Activated naive CD8-positive, alpha-beta T cell treated with anti-CD3 and anti-CD28 coated beads, Interleukin-2, amount 50 U/mL, for 24 hours (primary cell): Measurements from ENCODE around the gene R3HDM2.
"Not testable (repeated sequence)": the region's sequence is repeated elsewhere in the genome, so short reads cannot be mapped to it uniquely, and the experiment has no call there.

Experiments
- ATAC-seq: fragments of 150-1000 bp; cut with Tn5 transposase; one replicate; pipeline ENCODE4 v1.10.0; 2021
- DNase-seq: peaks from one replicate; pipeline ENCODE4 v3.0.0; 2021
- H3K27ac Mint-ChIP-seq: one replicate; pipeline ENCODE4 v1.8.0; 2021; ENCODE audit warnings: mild to moderate bottlenecking, mixed read lengths
- H3K27me3 Mint-ChIP-seq: one replicate; pipeline ENCODE4 v1.8.0; 2021; ENCODE audit warnings: mixed read lengths
- H3K36me3 Mint-ChIP-seq: one replicate; pipeline ENCODE4 v1.8.0; 2021; ENCODE audit warnings: low read depth, mixed read lengths
- H3K4me1 Mint-ChIP-seq: one replicate; pipeline ENCODE4 v1.8.0; 2021; ENCODE audit warnings: mixed read lengths
- H3K4me3 Mint-ChIP-seq: one replicate; pipeline ENCODE4 v1.8.0; 2021; ENCODE audit warnings: mild to moderate bottlenecking, moderate library complexity, mixed read lengths
- H3K9me3 Mint-ChIP-seq: one replicate; pipeline ENCODE4 v1.8.0; 2021; ENCODE audit warnings: mixed read lengths

Gene R3HDM2

DNA sequence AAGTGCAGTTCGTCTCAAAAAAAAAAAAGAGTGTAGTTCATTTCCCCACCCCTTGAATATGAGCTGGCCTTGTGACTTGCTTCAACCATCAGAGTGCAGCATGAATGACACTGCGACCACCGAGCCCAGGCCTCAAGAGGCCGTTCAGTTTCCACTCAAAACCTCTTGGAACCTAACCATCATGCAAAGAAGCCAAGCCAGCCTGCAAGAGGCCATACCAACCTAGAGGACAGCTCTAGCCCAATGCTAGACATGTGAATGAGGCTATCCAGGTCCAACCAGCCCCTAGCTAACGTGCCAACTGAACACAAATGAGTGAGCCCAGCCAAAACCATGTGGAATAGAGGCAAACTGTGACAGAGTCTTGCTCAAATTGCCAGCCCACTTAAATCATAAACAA, 29.7 kb downstream of the R3HDM2 start:
- no peak for DNase-seq
- Mint-ChIP-seq H3K9me3 (no peaks in the 10 kb centered on the region), H3K36me3 (no peaks in the 10 kb centered on the region), H3K4me3 (no peak overlapping the region), H3K27ac (no peak overlapping the region), H3K27me3 (no peaks in the 10 kb centered on the region), H3K4me1 (peaks cover 15% of the 10 kb centered on the region)
- ATAC-seq: no peak

DNA sequence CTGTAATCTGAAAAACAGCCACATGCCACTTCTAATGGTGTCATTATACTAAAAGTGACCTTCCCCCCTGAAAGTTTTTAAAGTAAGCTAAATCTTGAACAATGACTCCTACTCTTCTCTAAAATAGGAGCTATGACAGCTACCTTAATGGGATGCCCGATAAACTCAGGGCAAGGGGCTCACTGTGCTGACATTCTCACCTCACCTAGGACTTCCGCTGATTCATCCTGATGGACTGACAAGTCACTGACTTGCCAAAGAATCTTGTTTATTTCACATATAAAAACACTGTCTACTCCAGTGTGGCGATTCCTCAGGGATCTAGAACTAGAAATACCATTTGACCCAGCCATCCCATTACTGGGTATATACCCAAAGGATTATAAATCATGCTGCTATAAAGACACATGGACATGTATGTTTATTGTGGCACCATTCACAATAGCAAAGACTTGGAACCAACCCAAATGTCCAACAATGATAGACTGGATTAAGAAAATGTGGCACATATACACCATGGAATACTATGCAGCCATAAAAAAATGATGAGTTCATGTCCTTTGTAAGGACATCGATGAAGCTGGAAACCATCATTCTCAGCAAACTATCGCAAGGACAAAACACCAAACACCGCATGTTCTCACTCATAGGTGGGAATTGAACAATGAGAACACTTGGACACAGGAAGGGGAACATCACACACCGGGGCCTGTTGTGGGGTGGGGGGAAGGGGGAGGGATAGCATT, 31.0 kb downstream of the R3HDM2 start:
- peak overlapping the region; percentile 54 for H3K27ac Mint-ChIP-seq
- not testable (repeated sequence) for DNase-seq, H3K4me1 Mint-ChIP-seq, H3K9me3 Mint-ChIP-seq, H3K4me3 Mint-ChIP-seq, H3K36me3 Mint-ChIP-seq, ATAC-seq, H3K27me3 Mint-ChIP-seq

- no peak for DNase-seq
- ATAC-seq: no peak
- Mint-ChIP-seq H3K27ac (no peak overlapping the region), H3K27me3 (no peaks in the 10 kb centered on the region), H3K4me1 (peaks cover 7% of the 10 kb centered on the region), H3K4me3 (no peak overlapping the region), H3K36me3 (peaks cover 11% of the 10 kb centered on the region), H3K9me3 (no peaks in the 10 kb centered on the region)
Measured at GRCh38 chr12:57397441-57397840, 33.4 kb downstream of the R3HDM2 start.

DNA sequence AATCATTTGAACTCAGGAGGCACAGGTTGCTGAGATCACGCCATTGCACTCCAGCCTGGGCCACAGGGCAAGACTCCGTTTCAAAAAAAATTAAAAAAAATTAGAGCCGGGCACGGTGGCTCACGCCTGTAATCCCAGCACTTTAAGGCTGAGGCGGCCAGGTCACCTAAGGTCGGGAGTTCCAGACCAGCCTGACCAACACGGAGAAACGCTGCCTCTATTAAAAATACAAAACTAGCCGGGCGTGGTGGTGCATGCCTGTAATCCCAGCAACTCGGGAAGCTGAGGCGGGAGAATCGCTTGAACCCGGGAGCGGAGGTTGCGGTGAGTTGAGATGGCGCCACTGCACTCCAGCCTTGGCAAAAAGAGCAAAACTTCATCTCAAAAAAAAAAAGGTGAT, 35.7 kb downstream of the R3HDM2 start:
- Mint-ChIP-seq H3K27me3 (no peaks in the 10 kb centered on the region), H3K4me3 (no peak overlapping the region), H3K36me3 (peaks cover 19% of the 10 kb centered on the region), H3K9me3 (no peaks in the 10 kb centered on the region), H3K4me1 (peaks cover 5% of the 10 kb centered on the region), H3K27ac (no peak overlapping the region)
- ATAC-seq (no peak), DNase-seq (no peak)

GRCh38 chr12:57390174-57390573, 40.7 kb downstream of the R3HDM2 start:
- no peaks in the 10 kb centered on the region for H3K9me3 Mint-ChIP-seq
- H3K27me3 Mint-ChIP-seq: no peaks in the 10 kb centered on the region
- no peak overlapping the region for H3K27ac Mint-ChIP-seq
- ATAC-seq (no peak), DNase-seq (no peak)
- peaks cover 28% of the 10 kb centered on the region for H3K36me3 Mint-ChIP-seq
- no peak overlapping the region for H3K4me3 Mint-ChIP-seq
- H3K4me1 Mint-ChIP-seq: peaks cover 6% of the 10 kb centered on the region

GRCh38 chr12:57389033-57389432, 41.8 kb downstream of the R3HDM2 start:
- H3K9me3 Mint-ChIP-seq: no peaks in the 10 kb centered on the region
- H3K27me3 Mint-ChIP-seq: no peaks in the 10 kb centered on the region
- no peak overlapping the region for H3K27ac Mint-ChIP-seq
- H3K36me3 Mint-ChIP-seq: peaks cover 28% of the 10 kb centered on the region
- ATAC-seq: no peak
- H3K4me3 Mint-ChIP-seq: no peak overlapping the region
- DNase-seq: no peak
- H3K4me1 Mint-ChIP-seq: peaks cover 6% of the 10 kb centered on the region

- DNase-seq: no peak
- Mint-ChIP-seq H3K9me3 (no peaks in the 10 kb centered on the region), H3K4me1 (peaks cover 6% of the 10 kb centered on the region), H3K36me3 (peaks cover 25% of the 10 kb centered on the region), H3K4me3 (no peak overlapping the region), H3K27me3 (no peaks in the 10 kb centered on the region), H3K27ac (no peak overlapping the region)
- no peak for ATAC-seq
Measured at GRCh38 chr12:57388425-57388824, 42.4 kb downstream of the R3HDM2 start.

DNA sequence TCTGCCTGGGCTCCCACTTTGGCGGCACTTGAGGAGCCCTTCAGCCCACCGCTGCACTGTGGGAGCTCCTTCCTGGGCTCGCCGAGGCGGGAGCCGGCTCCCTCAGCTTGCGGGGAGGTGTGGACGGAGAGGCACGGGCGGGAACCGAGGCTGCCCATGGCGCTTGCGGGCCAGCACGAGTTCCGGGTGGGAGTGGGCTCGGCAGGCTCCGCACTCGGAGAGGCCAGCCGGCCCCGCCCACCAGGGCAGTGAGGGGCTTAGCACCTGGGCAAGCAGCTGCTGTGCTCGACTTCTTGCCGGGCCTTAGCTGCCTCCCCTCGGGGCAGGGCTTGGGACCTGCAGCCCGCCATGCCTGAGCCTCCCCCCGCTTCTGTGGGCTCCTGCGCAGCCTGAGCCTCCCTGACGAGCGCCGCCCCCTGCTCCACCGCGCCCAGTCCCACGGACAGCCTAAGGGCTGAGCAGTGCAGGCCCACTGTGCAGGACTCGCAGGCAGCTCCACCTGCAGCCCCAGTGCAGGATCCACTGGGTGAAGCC, 44.6 kb downstream of the R3HDM2 start:
- ATAC-seq: no peak

GRCh38 chr12:57385586-57385985, 45.3 kb downstream of the R3HDM2 start:
- Mint-ChIP-seq H3K36me3 (peaks cover 20% of the 10 kb centered on the region), H3K4me1 (peaks cover 11% of the 10 kb centered on the region), H3K9me3 (no peaks in the 10 kb centered on the region), H3K27me3 (no peaks in the 10 kb centered on the region), H3K27ac (no peak overlapping the region), H3K4me3 (no peak overlapping the region)
- DNase-seq (no peak), ATAC-seq (peak; percentile 46)

More for the DNA sequence above, 44.6 kb downstream of the R3HDM2 start:
- Mint-ChIP-seq H3K27ac (no peak overlapping the region), H3K4me1 (peaks cover 11% of the 10 kb centered on the region), H3K4me3 (no peak overlapping the region), H3K36me3 (peaks cover 19% of the 10 kb centered on the region), H3K27me3 (no peaks in the 10 kb centered on the region), H3K9me3 (no peaks in the 10 kb centered on the region)
- no peak for DNase-seq

DNA sequence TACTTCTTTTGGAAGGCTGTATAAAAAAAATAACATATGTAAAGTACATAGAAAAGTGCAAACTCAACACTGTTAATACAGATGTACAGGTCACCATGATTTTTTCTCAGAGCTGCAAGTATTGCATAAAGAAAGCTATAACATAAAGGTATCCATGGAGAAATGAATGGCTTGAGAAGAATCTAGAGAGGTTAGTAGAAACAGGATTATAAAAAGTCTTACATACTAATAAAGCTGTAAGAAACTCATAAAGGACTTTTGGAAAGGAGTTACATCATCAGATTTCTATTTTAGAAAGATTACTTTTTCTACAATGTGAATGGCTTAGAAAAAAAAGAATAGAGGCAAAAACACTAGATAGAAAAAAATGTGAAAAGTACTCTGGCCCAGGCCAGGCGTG, 46.4 kb downstream of the R3HDM2 start:
- H3K36me3 Mint-ChIP-seq: peaks cover 19% of the 10 kb centered on the region
- no peak for ATAC-seq

GRCh38 chr12:57381693-57382220, 49.1 kb downstream of the R3HDM2 start:
- DNase-seq: no peak
- Mint-ChIP-seq H3K27me3 (no peaks in the 10 kb centered on the region), H3K4me1 (peaks cover 11% of the 10 kb centered on the region), H3K36me3 (peaks cover 14% of the 10 kb centered on the region), H3K4me3 (no peak overlapping the region), H3K9me3 (no peaks in the 10 kb centered on the region), H3K27ac (no peak overlapping the region)
- peak; percentile 71 for ATAC-seq

More for the DNA sequence above, 46.4 kb downstream of the R3HDM2 start:
- Mint-ChIP-seq H3K9me3 (no peaks in the 10 kb centered on the region), H3K27ac (no peak overlapping the region), H3K4me1 (peaks cover 13% of the 10 kb centered on the region), H3K4me3 (no peak overlapping the region), H3K27me3 (no peaks in the 10 kb centered on the region)
- no peak for DNase-seq

- Mint-ChIP-seq H3K27ac (no peak overlapping the region), H3K9me3 (no peaks in the 10 kb centered on the region), H3K4me3 (no peak overlapping the region), H3K36me3 (peaks cover 9% of the 10 kb centered on the region), H3K27me3 (no peaks in the 10 kb centered on the region), H3K4me1 (peaks cover 7% of the 10 kb centered on the region)
- ATAC-seq (no peak), DNase-seq (no peak)
Measured at GRCh38 chr12:57380300-57380699, 50.5 kb downstream of the R3HDM2 start.

DNA sequence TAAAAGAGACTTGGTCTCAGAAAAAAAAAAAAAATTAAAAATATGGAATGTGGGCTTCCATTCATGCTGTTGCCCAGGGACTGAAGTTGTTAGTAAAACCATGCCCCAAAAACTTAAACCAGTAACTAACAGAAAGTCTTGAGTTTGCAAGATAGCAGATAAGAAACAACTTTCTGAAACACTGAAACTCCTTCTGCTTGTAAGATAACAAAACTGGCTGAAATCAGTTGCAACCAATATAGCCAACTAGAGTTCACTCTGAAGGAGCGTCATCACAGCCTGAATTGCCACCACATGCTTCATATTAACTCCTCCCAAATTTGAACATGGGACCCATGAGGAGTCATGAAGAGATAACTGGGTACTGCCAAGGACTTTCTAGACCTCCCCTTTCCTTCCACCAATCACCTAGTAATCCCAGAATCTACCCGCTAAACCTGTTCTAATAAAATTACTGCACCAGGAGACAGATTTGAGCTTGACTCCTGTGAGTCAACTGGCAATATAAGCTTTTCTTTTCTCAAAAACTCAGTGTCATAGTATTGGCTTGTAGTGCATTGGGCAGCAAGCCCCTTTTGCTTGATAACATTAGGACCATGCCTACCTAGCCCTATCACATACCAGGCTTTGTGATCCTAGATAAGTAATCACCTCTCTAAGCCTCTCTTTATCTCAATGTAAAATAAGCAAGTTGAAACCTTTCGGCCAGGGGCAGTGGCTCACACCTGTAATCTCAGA, 53.6 kb downstream of the R3HDM2 start:
- no peaks in the 10 kb centered on the region for H3K9me3 Mint-ChIP-seq
- peaks cover 11% of the 10 kb centered on the region for H3K36me3 Mint-ChIP-seq
- H3K27ac Mint-ChIP-seq: no peak overlapping the region
- H3K4me1 Mint-ChIP-seq: peaks cover 7% of the 10 kb centered on the region
- no peaks in the 10 kb centered on the region for H3K27me3 Mint-ChIP-seq
- no peak for DNase-seq
- no peak overlapping the region for H3K4me3 Mint-ChIP-seq
- ATAC-seq: no peak

DNA sequence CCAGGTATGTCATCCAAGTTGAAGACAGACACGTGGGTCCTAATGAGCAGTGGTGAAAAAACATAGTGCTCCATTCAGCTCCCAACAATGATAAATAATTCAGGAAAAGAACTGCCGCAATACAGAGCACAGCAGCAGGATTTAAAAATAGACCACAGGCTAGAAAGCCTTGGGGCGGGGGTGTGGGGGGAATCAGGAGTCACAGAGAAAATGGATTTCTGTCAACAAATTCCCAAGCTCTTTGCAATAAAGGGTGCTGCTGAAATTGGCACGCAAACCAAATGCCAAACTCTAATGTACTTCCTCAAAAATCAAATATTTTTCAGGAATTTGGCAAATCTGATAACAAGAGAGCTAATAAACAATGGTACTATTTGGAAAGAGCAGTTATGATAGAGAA, 58.6 kb downstream of the R3HDM2 start:
- no peak for ATAC-seq
- no peaks in the 10 kb centered on the region for H3K27me3 Mint-ChIP-seq
- H3K36me3 Mint-ChIP-seq: peaks cover 24% of the 10 kb centered on the region
- H3K4me3 Mint-ChIP-seq: no peak overlapping the region
- peaks cover 10% of the 10 kb centered on the region for H3K4me1 Mint-ChIP-seq
- DNase-seq: no peak
- H3K27ac Mint-ChIP-seq: no peak overlapping the region
- H3K9me3 Mint-ChIP-seq: peaks cover 4% of the 10 kb centered on the region

GRCh38 chr12:57370696-57371095, 60.1 kb downstream of the R3HDM2 start:
- H3K9me3 Mint-ChIP-seq: peaks cover 8% of the 10 kb centered on the region
- ATAC-seq (no peak), DNase-seq (no peak)
- peaks cover 35% of the 10 kb centered on the region for H3K36me3 Mint-ChIP-seq
- no peak overlapping the region for H3K27ac Mint-ChIP-seq
- H3K4me1 Mint-ChIP-seq: peaks cover 10% of the 10 kb centered on the region
- no peaks in the 10 kb centered on the region for H3K27me3 Mint-ChIP-seq
- no peak overlapping the region for H3K4me3 Mint-ChIP-seq
